A673 (cell line): ENCODE results near the gene CCDC85B. TPM values are rescaled to one million over a fixed set of nuclear protein-coding genes. Genes with fewer than 3 reads are reported as not detected.

Source experiments
- BruUV-seq: library from RNA; stranded (reverse); fragments of 400-500 nt; replicated peaks from 2 replicates; lab custom pipeline; 2021; lab: Mats Ljungman, UMichigan
- CTCF ChIA-PET: fragments of 300-600 bp; sonication (Branson Sonifier 250); formaldehyde crosslinking; loops from one replicate; lab custom pipeline; 2022; ENCODE audit warnings: antibody characterized with exemption; lab: Charles Lee
- POLR2A ChIA-PET: fragments of 300-600 bp; sonication (Branson Sonifier 250); formaldehyde crosslinking; loops from one replicate; lab custom pipeline; 2022; ENCODE audit warnings: antibody characterized with exemption; ENCODE audit not compliant: low non-redundant PET; lab: Charles Lee
- DNase-seq: peaks from one replicate; pipeline ENCODE4 v3.0.0-alpha.2; 2015; ENCODE audit warnings: low spot score
- H3K27ac ChIP-seq: fragments of 200-600 bp; sonication (generic); 2 replicates; pipeline ENCODE4 v1.5.1; 2016; ENCODE audit warnings: mixed run types, low read depth, mild to moderate bottlenecking, mixed read lengths, antibody characterized with exemption, low read length; ENCODE audit not compliant: poor library complexity, severe bottlenecking
- H3K27me3 ChIP-seq: fragments of 200-600 bp; sonication (generic); replicated peaks from 2 replicates; pipeline ENCODE4 v1.6.1; 2017; ENCODE audit warnings: mixed run types, low read depth, mild to moderate bottlenecking, mixed read lengths, antibody characterized with exemption, low read length; ENCODE audit not compliant: insufficient read depth, poor library complexity
- H3K36me3 ChIP-seq: fragments of 200-600 bp; sonication (generic); 2 replicates; pipeline ENCODE4 v1.6.1; 2016; ENCODE audit warnings: mixed run types, mild to moderate bottlenecking, mixed read lengths, antibody characterized with exemption, low read length; ENCODE audit not compliant: insufficient read depth, poor library complexity, severe bottlenecking
- H3K4me1 ChIP-seq: fragments of 200-600 bp; sonication (generic); 2 replicates; pipeline ENCODE4 v1.6.1; 2017; ENCODE audit warnings: mixed run types, mild to moderate bottlenecking, mixed read lengths, antibody characterized with exemption, low read length; ENCODE audit not compliant: insufficient read depth, poor library complexity, severe bottlenecking
- H3K4me3 ChIP-seq: fragments of 200-600 bp; sonication (generic); 2 replicates; pipeline ENCODE4 v1.5.1; 2016; ENCODE audit warnings: low read depth, mixed run types, mild to moderate bottlenecking, mixed read lengths, low read length; ENCODE audit not compliant: poor library complexity, severe bottlenecking
- H3K9me3 ChIP-seq: fragments of 200-600 bp; sonication (generic); 2 replicates; pipeline ENCODE4 v1.6.1; 2016; ENCODE audit warnings: mixed run types, low read depth, mild to moderate bottlenecking, mixed read lengths, antibody characterized with exemption, low read length; ENCODE audit not compliant: poor library complexity, severe bottlenecking
- CTCF ChIP-seq: fragments of 300-800, 200-600 bp; sonication (generic); conservative IDR thresholded peaks from 2 replicates; pipeline ENCODE4 v1.5.1; 2017; ENCODE audit warnings: low read depth, mild to moderate bottlenecking, antibody characterized with exemption, low read length, moderate library complexity, mixed read lengths
- EZH2 ChIP-seq: fragments of 200-600 bp; sonication (generic); IDR thresholded peaks from 2 replicates; pipeline ENCODE4 v1.6.1; 2017; ENCODE audit warnings: borderline replicate concordance, low read depth, mild to moderate bottlenecking, mixed read lengths, antibody characterized with exemption, low read length; ENCODE audit not compliant: poor library complexity, severe bottlenecking
- intact Hi-C: fragments of 100-400 bp; cut with micrococcal nuclease; formaldehyde crosslinking; loops from one replicate; pipeline ENCODE4 v1.10.0; 2022; ENCODE audit not compliant: unreplicated experiment
- total RNA-seq: library from RNA; stranded (reverse); gene quantifications from 2 replicates; pipeline ENCODE4 v1.2.3, GENCODE V29; 2021

Gene CCDC85B
- total RNA-seq, 1 experiment from 2014 or later, result 32.3 TPM

- no peak overlapping the region for H3K4me3 ChIP-seq
- no peaks in the 10 kb centered on the region for H3K36me3 ChIP-seq
- no peaks in the 10 kb centered on the region for H3K9me3 ChIP-seq
- H3K4me1 ChIP-seq, result peaks cover 45% of the 10 kb centered on the region
- no peak for TF ChIP-seq CTCF
- TF ChIP-seq EZH2, result no peak
- H3K27ac ChIP-seq, result peak overlapping the region; percentile 64
- POLR2A ChIA-PET, result no interaction called here
- DNase-seq, result no peak
- no peaks in the 10 kb centered on the region for H3K27me3 ChIP-seq
- intact Hi-C loops, result no loop called here
- BruUV-seq, result no TSS peak
- CTCF ChIA-PET, result interaction anchor here (1.3 to 2.5 kb wide), 2 partner anchors 26 to 135 kb away, joined by 4 to 22 read pairs; partner anchors contain the start of gene FIBP
These were observed 24.8 kb downstream of the CCDC85B start for GRCh38 chr11:65915101-65915820.

GRCh38 chr11:65915821-65916251, 25.4 kb downstream of the CCDC85B start:
- ChIA-PET CTCF (interaction anchor here (0.6 to 2.5 kb wide), 3 partner anchors 27 to 528 kb away, joined by 4 to 22 read pairs (median 5); partner anchors contain the start of gene FIBP), POLR2A (interaction anchor here (0.6 kb wide), 1 partner anchor 18 kb away, joined by 7 read pairs; no protein-coding TSS in a partner anchor)
- Histone ChIP-seq H3K9me3 (no peaks in the 10 kb centered on the region), H3K27ac (peak overlapping the region; percentile 64), H3K36me3 (no peaks in the 10 kb centered on the region), H3K27me3 (no peaks in the 10 kb centered on the region), H3K4me1 (peaks cover 45% of the 10 kb centered on the region), H3K4me3 (no peak overlapping the region)
- intact Hi-C loops, result no loop called here
- TF ChIP-seq CTCF (no peak), EZH2 (no peak)
- DNase-seq, result peak; percentile 91
- no TSS peak for BruUV-seq

- H3K27ac ChIP-seq, result peak overlapping the region; percentile 64
- POLR2A ChIA-PET, result interaction anchor here (0.6 kb wide), 1 partner anchor 19 kb away, joined by 7 read pairs; no protein-coding TSS in a partner anchor
- H3K9me3 ChIP-seq, result no peaks in the 10 kb centered on the region
- TF ChIP-seq EZH2 (no peak), CTCF (no peak)
- H3K36me3 ChIP-seq, result no peaks in the 10 kb centered on the region
- intact Hi-C loops, result no loop called here
- CTCF ChIA-PET, result interaction anchor here (0.6 to 1.3 kb wide), 2 partner anchors 137 to 528 kb away, joined by 4 to 5 read pairs; no protein-coding TSS in a partner anchor
- peaks cover 41% of the 10 kb centered on the region for H3K4me1 ChIP-seq
- no peaks in the 10 kb centered on the region for H3K27me3 ChIP-seq
- no TSS peak for BruUV-seq
- DNase-seq, result no peak
- H3K4me3 ChIP-seq, result no peak overlapping the region
These were observed 25.9 kb downstream of the CCDC85B start for GRCh38 chr11:65916391-65916790.
